HG03469 (cell line): ENCODE data around the gene KSR1.
A peak's percentile ranks its signal among the peaks of the same experiment; 100 is the strongest.

ENCODE experiments used
- ATAC-seq: cut with Tn5 transposase; IDR thresholded peaks from one replicate; pipeline ENCODE4 v1.9.1; 2021; ENCODE audit warnings: mild to moderate bottlenecking, moderate library complexity, moderate number of reproducible peaks; ENCODE audit not compliant: unreplicated experiment

KSR1 gene

GRCh38 chr17:27566671-27567562, 110.7 kb downstream of the KSR1 start:
- ATAC-seq = no peak

GRCh38 chr17:27567563-27567859, 111.3 kb downstream of the KSR1 start:
- no peak for ATAC-seq

DNA sequence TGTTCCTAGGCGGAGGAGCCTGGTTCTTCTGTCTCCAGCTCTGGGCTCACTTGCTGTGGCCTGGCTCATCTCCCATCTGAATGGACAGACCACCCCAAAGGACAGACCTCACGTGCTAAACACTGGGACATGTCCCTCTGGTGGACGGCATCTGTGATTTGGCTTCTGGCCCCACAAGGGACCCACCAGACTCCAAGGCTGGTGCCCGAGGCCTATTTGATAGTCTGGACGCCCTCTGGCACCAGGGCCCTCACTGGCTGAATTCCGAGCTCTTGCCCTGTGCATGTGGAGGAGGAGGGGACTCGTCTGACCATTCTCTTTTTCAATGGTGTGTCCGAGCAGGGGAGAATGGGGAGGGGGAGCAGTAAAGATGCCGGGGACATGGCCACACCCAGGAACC, 112.0 kb downstream of the KSR1 start:
- no peak for ATAC-seq

- ATAC-seq = no peak
Observed at GRCh38 chr17:27568811-27569210, 112.6 kb downstream of the KSR1 start.

GRCh38 chr17:27569257-27569722, 113.0 kb downstream of the KSR1 start:
- no peak for ATAC-seq

DNA sequence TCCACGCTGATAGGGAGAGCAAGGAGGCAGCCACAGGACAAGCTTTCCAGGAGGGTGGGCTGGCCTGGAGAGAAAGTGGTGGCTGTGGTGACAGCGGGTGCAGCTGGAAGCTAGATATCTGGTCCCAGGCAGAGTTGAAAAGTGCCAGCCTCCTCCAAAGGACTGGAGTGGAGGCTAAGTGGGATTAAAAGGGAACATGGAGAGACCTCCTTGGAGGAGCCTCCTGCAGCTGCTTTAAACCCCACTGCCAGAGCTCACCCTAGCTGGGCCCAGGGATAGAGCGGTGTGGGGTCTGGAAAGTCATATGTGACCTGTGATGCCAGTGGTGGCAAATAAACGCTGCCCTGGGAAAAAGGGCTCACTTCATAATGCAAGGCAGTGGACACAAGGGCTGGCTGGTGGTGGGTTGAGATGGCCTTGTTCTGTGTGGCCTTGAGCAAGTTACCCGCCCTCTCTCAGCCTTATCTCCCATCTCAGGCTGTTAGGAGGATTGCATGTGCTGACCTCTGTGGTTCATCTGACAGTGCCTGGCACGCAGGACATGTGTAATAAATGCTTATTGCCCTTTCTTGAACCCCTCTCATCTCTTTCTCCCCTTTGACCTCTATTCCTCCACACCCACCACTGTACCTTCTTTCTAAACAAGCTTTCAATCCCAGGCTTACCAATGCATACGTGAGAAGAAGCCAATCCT, 113.8 kb downstream of the KSR1 start:
- ATAC-seq = no peak

- no peak for ATAC-seq
Observed at GRCh38 chr17:27570578-27570914, 114.3 kb downstream of the KSR1 start.

DNA sequence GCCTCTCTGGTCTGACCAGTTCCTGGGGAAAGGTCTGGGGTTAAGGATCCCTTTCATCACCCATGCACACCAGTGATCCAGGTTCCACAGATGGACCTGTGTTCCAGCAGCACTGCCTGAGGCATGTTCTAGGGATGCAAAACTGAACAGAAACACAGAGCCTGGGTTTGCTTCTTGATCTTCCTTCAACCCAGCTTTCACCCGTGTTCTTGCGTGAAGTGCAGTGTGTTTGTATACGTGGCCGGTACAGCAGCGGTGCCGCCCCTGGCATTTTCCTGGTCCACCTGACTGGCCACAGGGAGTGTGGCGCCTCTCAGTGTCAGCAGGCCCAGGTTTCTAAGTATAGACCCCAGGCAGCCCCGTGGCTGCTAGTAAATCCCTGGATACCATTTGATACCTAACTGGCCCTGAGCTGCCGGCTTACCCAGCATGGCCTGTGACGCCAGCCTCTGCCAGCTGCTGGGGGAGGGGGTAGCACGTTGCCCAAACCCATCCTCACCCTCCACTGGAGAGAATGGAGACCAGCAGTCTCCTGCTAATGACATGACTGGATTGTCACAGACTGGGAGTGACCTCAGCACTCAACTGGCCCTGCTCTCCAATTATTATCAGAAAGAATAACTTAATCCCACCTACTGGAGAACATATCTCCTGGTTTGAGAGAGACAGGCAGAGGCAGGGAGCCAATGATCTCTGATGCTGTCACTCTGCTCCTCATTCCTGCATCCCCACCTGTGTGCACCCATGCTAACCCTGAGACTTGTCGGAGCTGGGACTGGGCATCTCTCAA, 115.5 kb downstream of the KSR1 start:
- ATAC-seq = no peak

- ATAC-seq = no peak
Observed at GRCh38 chr17:27572665-27573064, 116.4 kb downstream of the KSR1 start.

DNA sequence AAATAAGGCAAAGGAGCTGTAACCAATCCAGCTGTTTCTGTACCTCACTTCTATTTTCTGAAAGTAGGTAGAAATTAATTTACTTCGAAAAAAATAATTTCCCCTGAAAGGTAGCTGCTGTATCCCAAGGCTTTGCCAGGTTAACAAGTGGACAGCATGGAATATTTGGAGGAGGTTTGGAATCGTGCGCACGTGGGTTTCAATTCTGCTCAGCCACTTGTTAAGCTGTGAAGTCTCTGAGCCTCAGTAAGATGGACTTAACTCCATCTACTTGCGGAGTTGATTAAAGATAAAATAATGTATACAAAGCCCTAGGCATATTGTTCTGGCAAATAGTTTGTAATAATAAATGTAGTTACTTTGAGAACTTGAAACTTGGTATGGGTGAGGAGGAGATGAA, 117.3 kb downstream of the KSR1 start:
- no peak for ATAC-seq

DNA sequence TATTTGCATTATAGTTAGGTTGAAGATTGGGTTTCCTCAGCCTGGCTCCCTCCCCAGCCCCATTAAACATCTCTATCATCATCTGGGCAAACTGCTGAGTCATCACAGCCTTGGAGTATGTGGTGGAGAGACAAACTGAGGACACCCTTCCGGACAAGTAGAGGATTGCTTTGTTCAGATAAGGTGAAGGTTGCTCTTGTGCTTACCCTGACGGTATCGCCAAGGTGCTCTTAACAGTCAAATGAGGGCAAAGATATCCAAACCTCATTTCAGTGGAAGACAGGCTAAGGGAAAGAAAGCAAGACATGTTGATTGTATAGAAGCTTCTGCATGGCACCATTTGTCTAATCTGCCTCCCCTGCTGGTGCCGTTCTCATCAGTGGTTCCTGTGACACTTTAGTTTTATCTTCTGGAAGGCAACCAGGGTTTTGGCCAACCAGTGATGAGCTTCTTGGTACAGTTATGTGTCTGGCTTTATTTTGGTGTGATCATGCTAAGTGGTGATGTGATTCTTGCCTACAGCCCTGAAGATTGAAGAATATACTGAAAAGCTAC, 117.8 kb downstream of the KSR1 start:
- ATAC-seq = no peak

GRCh38 chr17:27575096-27575911, 119.1 kb downstream of the KSR1 start:
- no peak for ATAC-seq

GRCh38 chr17:27575912-27576252, 119.6 kb downstream of the KSR1 start:
- ATAC-seq = no peak

DNA sequence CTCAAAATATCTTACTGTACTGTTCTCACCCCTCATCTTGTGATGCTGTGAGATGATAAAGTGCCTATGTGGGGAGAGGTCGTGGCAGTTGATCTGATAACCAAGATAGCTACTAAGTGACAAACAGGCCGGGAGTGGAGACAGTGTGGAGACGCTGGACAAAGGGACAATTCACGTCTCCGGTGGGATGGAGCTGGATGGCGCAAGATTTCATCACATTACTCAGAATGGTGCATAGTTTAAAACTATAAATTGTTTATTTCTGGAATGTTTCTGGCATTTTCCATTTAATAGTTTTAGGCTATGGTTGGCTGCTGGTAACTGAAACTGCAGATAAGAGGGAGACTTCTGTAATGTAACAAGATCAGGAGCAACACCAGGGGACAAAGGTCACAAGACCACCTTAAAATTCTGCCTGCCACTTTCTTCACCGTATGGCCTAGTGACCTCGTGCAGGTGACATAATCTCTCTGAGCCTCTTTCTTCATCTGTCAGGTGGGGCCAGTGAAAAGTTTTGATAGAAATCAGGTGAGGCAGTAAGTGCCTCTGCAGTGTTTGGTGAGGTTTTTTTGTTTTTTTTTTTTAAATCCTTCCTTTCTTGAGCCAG, 120.3 kb downstream of the KSR1 start:
- no peak for ATAC-seq

GRCh38 chr17:27577121-27577761, 121.0 kb downstream of the KSR1 start:
- no peak for ATAC-seq

DNA sequence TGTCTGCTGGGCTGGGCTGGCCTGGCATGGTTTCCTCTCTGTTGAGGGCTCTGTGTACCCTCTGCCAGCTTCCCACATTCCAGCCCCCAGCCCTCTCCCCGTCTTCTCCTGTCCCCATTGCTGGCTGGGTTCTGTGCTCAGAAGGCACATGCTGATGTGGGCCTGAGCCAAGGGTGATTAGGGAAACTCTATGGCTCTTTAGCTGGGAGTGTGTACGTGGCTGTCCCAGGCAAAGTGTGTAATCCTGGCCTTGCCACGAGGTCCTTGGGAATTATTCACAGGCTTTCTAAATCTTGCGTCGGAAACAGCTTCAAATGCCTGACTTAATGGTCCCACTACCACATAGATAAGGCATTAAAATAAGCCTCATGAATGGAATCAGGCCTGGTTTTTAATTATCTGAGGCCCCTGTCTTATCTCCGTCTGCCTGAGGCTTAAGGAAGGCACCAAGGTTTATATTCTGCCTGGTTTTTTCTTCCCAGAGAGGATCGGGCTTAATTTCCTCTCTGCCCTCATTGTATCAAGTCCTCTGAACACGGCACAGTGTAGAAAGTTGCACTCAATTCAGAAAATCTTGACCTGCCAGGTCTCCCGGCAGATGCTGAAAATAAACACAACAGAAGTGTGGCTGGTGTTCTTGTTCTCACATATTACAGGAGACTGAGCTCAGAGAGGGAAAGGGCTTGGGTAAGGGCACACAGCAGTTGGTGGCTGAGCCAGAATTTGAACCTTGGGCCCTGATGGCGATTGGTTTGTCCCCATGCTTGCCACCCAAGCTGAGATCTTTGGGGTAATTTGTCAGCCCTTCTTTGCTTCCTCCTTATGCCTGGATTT, 121.9 kb downstream of the KSR1 start:
- no peak for ATAC-seq

- ATAC-seq = peak; percentile 71
Observed at GRCh38 chr17:27578718-27579085, 122.5 kb downstream of the KSR1 start.

GRCh38 chr17:27579304-27579703, 123.1 kb downstream of the KSR1 start:
- no peak for ATAC-seq

GRCh38 chr17:27579897-27580321, 123.7 kb downstream of the KSR1 start:
- no peak for ATAC-seq
